CD4-positive, alpha-beta T cell (primary cell): ENCODE measurements around the gene GPR141. TPM values are rescaled to one million over a fixed set of nuclear protein-coding genes. Genes with fewer than 3 reads are reported as not detected.

ENCODE experiments used
- ATAC-seq: fragments of 200-7000 bp; cut with Tn5 transposase; one replicate; pipeline ENCODE4 v1.10.0; 2022; ENCODE audit warnings: mild to moderate bottlenecking; ENCODE audit not compliant: poor library complexity
- CTCF ChIA-PET: fragments of 350-600 bp; sonication (Branson Sonifier 250); formaldehyde crosslinking; loops from one replicate; lab custom pipeline; 2021; ENCODE audit warnings: antibody characterized with exemption, inconsistent platforms; lab: Charles Lee
- POLR2A ChIA-PET: fragments of 350-600 bp; sonication (Branson Sonifier 250); formaldehyde crosslinking; loops from one replicate; lab custom pipeline; 2021; ENCODE audit warnings: antibody characterized with exemption, inconsistent platforms; lab: Charles Lee
- DNase-seq, 14 experiments: peaks; one replicate each; pipeline ENCODE4 v3.0.0-alpha.2; 2013 to 2020; ENCODE audit warnings: mixed read lengths in 2 of 14
- H3K27ac ChIP-seq, 2 donors: one replicate each; pipeline versions ENCODE4 v1.5.1 to v1.7.0; 2013; ENCODE audit warnings: low read length in 2 of 2, low read depth in 1 of 2, mild to moderate bottlenecking in 1 of 2
- H3K27me3 ChIP-seq, 2 experiments: 1 replicate in 1 of 2; 2 replicates in 1 of 2; pipeline versions ENCODE4 v1.6.1 to v1.7.0; 2013; ENCODE audit warnings: low read length in 2 of 2, control low read depth in 1 of 2, mild to moderate bottlenecking in 1 of 2, moderate library complexity in 1 of 2; ENCODE audit not compliant: insufficient read depth in 2 of 2, control insufficient read depth in 1 of 2
- H3K36me3 ChIP-seq: one replicate; pipeline ENCODE4 v1.6.1; 2013; ENCODE audit warnings: low read length, control low read depth; ENCODE audit not compliant: insufficient read depth
- H3K4me1 ChIP-seq: one replicate; pipeline ENCODE4 v1.6.1; 2013; ENCODE audit warnings: low read length, control low read depth; ENCODE audit not compliant: insufficient read depth
- H3K4me3 ChIP-seq: one replicate; pipeline ENCODE4 v1.5.1; 2013; ENCODE audit warnings: mild to moderate bottlenecking, low read length, moderate library complexity
- H3K9me3 ChIP-seq, 2 experiments: 1 replicate in 1 of 2; 2 replicates in 1 of 2; pipeline versions ENCODE4 v1.6.1 to v1.7.0; 2013; ENCODE audit warnings: low read length in 2 of 2, mild to moderate bottlenecking in 2 of 2, control low read depth in 1 of 2, moderate library complexity in 1 of 2; ENCODE audit not compliant: control insufficient read depth in 1 of 2, insufficient read depth in 1 of 2
- H3K27ac Mint-ChIP-seq: one replicate; pipeline ENCODE4 v1.8.0; 2020; ENCODE audit warnings: mixed read lengths
- H3K27me3 Mint-ChIP-seq: one replicate; pipeline ENCODE4 v1.8.0; 2021; ENCODE audit warnings: mixed read lengths
- H3K36me3 Mint-ChIP-seq: one replicate; pipeline ENCODE4 v1.8.0; 2021; ENCODE audit warnings: low read depth, mixed read lengths
- H3K4me1 Mint-ChIP-seq: one replicate; pipeline ENCODE4 v1.8.0; 2021; ENCODE audit warnings: low read depth, mixed read lengths
- H3K4me3 Mint-ChIP-seq: one replicate; pipeline ENCODE4 v1.8.0; 2020; ENCODE audit warnings: mild to moderate bottlenecking, mixed read lengths
- H3K9me3 Mint-ChIP-seq: one replicate; pipeline ENCODE4 v1.8.0; 2020; ENCODE audit warnings: mixed read lengths
- intact Hi-C, 2 experiments: fragments of 100-400 bp; cut with DNase I in 1 of 2; cut with micrococcal nuclease in 1 of 2; formaldehyde crosslinking; loops; one replicate each; pipeline versions ENCODE4 v1.15.1 to v1.9.0; 2023 to 2025; cut with DNase I, micrococcal nuclease
- total RNA-seq, 174 experiments: library from RNA in 2 of 174; stranded (reverse) in 2 of 174; gene quantifications; one replicate each; pipeline ENCODE4 v1.2.3 and lab custom pipeline; 2021 to 2026
- TF ChIP-seq, protein P1 (sequence below): fragments of 200-600 bp; IDR thresholded peaks from one replicate; pipeline ENCODE4 v1.8.0; 2022; ENCODE audit warnings: antibody characterized with exemption, mild to moderate bottlenecking

The GPR141 gene
- total RNA-seq, 2 experiments from 2014 or later, result not detected

DNA sequence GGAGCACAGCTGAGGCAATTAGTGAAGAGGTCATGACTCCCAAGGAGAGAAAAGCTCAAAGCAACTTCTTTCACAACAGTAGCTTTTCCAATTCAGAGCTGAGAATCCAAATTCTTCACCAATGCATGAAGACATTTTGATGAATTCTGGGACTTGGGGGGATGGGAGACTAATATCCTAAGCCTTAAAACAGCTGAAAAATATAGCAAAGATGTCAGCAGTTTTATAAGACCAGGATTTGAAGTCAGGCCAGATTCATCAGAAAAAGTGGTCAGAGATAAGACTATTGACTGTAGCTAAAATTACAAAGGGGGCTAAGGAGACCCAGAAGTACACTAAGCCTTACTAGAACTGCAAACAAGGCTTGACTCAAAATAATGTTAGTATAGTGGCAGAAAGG is 51.6 kb downstream of the GPR141 start:
- Histone ChIP-seq H3K4me3 (no peak overlapping the region), H3K27me3 (peaks cover 0 to 3% of the 10 kb centered on the region in 2 experiments), H3K27ac (no peak overlapping the region), H3K36me3 (no peaks in the 10 kb centered on the region), H3K4me1 (no peaks in the 10 kb centered on the region), H3K9me3 (no peaks in the 10 kb centered on the region)
- POLR2A ChIA-PET, result no interaction called here
- H3K4me1 Mint-ChIP-seq, result no peaks in the 10 kb centered on the region
- ATAC-seq (no peak), DNase-seq (no peak)
- TF ChIP-seq, protein P1, sequence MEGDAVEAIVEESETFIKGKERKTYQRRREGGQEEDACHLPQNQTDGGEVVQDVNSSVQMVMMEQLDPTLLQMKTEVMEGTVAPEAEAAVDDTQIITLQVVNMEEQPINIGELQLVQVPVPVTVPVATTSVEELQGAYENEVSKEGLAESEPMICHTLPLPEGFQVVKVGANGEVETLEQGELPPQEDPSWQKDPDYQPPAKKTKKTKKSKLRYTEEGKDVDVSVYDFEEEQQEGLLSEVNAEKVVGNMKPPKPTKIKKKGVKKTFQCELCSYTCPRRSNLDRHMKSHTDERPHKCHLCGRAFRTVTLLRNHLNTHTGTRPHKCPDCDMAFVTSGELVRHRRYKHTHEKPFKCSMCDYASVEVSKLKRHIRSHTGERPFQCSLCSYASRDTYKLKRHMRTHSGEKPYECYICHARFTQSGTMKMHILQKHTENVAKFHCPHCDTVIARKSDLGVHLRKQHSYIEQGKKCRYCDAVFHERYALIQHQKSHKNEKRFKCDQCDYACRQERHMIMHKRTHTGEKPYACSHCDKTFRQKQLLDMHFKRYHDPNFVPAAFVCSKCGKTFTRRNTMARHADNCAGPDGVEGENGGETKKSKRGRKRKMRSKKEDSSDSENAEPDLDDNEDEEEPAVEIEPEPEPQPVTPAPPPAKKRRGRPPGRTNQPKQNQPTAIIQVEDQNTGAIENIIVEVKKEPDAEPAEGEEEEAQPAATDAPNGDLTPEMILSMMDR, result no peak
- H3K36me3 Mint-ChIP-seq, result no peaks in the 10 kb centered on the region
- H3K4me3 Mint-ChIP-seq, result no peak overlapping the region
- peaks cover 9% of the 10 kb centered on the region for H3K27me3 Mint-ChIP-seq
- CTCF ChIA-PET, result no interaction called here
- H3K9me3 Mint-ChIP-seq, result no peaks in the 10 kb centered on the region
- intact Hi-C loops, result no loop called here
- no peak overlapping the region for H3K27ac Mint-ChIP-seq

DNA sequence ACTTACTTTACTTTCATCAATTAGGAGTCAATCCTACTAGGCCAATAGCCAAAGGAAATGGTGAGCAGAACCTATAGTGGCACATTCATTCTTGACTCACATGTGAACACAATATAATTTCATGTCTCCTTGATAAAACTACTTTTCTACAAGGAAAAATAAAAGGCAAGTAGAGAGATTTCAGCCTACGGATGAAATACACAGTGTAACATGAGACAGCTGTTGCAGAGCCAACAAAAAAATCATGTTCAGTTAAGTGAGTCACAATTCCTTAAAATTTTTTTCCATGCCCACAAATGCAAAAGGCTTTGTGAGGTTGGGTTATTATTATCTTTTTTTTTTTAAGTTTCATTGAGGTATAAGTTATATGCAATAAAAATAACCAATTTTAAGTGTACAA is 54.8 kb downstream of the GPR141 start:
- Mint-ChIP-seq H3K27ac (no peak overlapping the region), H3K4me1 (no peaks in the 10 kb centered on the region), H3K4me3 (no peak overlapping the region), H3K9me3 (no peaks in the 10 kb centered on the region), H3K27me3 (no peaks in the 10 kb centered on the region), H3K36me3 (no peaks in the 10 kb centered on the region)
- Histone ChIP-seq H3K27ac (no peak overlapping the region), H3K9me3 (no peaks in the 10 kb centered on the region), H3K4me3 (no peak overlapping the region), H3K4me1 (no peaks in the 10 kb centered on the region), H3K27me3 (no peaks in the 10 kb centered on the region), H3K36me3 (no peaks in the 10 kb centered on the region)
- ATAC-seq (no peak), DNase-seq (no peak)
- POLR2A ChIA-PET, result no interaction called here
- CTCF ChIA-PET, result no interaction called here
- TF ChIP-seq, protein P1, result no peak
- intact Hi-C loops, result no loop called here

DNA sequence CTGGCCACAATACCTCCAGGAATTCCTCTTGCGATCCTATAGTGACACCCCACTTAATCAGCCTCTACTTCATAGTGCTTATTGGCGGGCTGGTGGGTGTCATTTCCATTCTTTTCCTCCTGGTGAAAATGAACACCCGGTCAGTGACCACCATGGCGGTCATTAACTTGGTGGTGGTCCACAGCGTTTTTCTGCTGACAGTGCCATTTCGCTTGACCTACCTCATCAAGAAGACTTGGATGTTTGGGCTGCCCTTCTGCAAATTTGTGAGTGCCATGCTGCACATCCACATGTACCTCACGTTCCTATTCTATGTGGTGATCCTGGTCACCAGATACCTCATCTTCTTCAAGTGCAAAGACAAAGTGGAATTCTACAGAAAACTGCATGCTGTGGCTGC is 56.8 kb downstream of the GPR141 start:
- CTCF ChIA-PET, result no interaction called here

More for the DNA sequence above, 56.8 kb downstream of the GPR141 start:
- H3K27ac Mint-ChIP-seq, result no peak overlapping the region
- DNase-seq (no peak), ATAC-seq (no peak)
- Histone ChIP-seq H3K27ac (no peak overlapping the region), H3K36me3 (no peaks in the 10 kb centered on the region), H3K4me1 (no peaks in the 10 kb centered on the region), H3K4me3 (no peak overlapping the region), H3K27me3 (peaks cover 0 to 2% of the 10 kb centered on the region in 2 experiments), H3K9me3 (no peaks in the 10 kb centered on the region)
- no peak overlapping the region for H3K4me3 Mint-ChIP-seq
- TF ChIP-seq, protein P1, result no peak
- H3K36me3 Mint-ChIP-seq, result no peaks in the 10 kb centered on the region
- H3K4me1 Mint-ChIP-seq, result no peaks in the 10 kb centered on the region
- POLR2A ChIA-PET, result no interaction called here
- H3K9me3 Mint-ChIP-seq, result no peaks in the 10 kb centered on the region
- H3K27me3 Mint-ChIP-seq, result no peaks in the 10 kb centered on the region
- intact Hi-C loops, result no loop called here
